Fibroblast of lung (primary cell): ENCODE results near the gene RIPOR1.

Experiments
- CTCF ChIP-seq, 2 donors: IDR thresholded peaks in 1 of 2; conservative IDR thresholded peaks in 1 of 2; 1 replicate in 1 of 2; 2 replicates in 1 of 2; pipeline ENCODE4 v1.5.1; 2011 to 2012; ENCODE audit warnings: low read length in 2 of 2, control low read depth in 1 of 2, inconsistent platforms in 1 of 2, low read depth in 1 of 2, mild to moderate bottlenecking in 1 of 2
- EZH2 ChIP-seq: IDR thresholded peaks from 2 replicates; pipeline ENCODE4 v1.5.1; 2012; ENCODE audit warnings: low read length, control low read depth, mild to moderate bottlenecking; ENCODE audit errors: missing control alignments

GRCh38 chr16:67546091-67546501, 17.5 kb downstream of the RIPOR1 start:
- TF ChIP-seq CTCF (conservative IDR thresholded peaks at IDR 0.05 in 1 of 2, IDR thresholded peaks at IDR 0.05 in 1 of 2; ENCODE audit: low read depth in 1 of 2, low read length in 2 of 2) (no peak), EZH2 (no peak)
